Hindlimb muscle (tissue), 1 donor: ENCODE measurements around the gene FRMD5. TPM values are rescaled to one million over a fixed set of nuclear protein-coding genes. Genes with fewer than 3 reads are reported as not detected.
"Not testable (repeated sequence)": the region's sequence is repeated elsewhere in the genome, so short reads cannot be mapped to it uniquely, and the experiment has no call there.

Experiments used
- DNase-seq: peaks from one replicate; pipeline ENCODE4 v3.0.0-alpha.2; 2013
- polyA plus RNA-seq: library from polyadenylated mRNA; unstranded; fragments of 120-200 nt; gene quantifications from one replicate; pipeline ENCODE4 v1.2.1, GENCODE V29; 2013; ENCODE audit not compliant: insufficient read length

FRMD5 gene
- polyA plus RNA-seq, 1 donor: 0.44 TPM

DNA sequence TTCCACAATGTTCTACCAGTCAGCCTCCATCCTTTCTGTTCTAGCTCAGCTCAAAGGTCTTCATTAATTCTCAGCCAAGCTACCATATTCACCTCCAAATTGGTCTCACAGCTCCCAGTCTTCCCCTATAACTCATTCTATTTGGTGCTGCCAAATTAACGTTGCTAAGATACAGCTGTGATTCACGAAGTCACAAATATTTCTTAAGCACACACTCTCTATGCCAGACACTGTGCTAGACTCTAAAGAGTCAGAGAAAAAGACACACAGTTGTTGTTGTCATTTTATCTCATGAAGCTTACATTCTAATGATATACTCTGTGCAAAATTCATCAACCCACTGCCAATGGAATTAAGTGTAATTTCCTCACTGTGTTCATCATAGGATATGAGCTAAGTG, 102.8 kb downstream of the FRMD5 start:
- no peak for DNase-seq

- DNase-seq: no peak
These were observed 107.2 kb downstream of the FRMD5 start for GRCh38 chr15:44087578-44088465.

- no peak for DNase-seq
These were observed 110.3 kb downstream of the FRMD5 start for GRCh38 chr15:44084770-44085169.

- DNase-seq: no peak
These were observed 110.9 kb downstream of the FRMD5 start for GRCh38 chr15:44084171-44084570.

- DNase-seq: no peak
These were observed 112.4 kb downstream of the FRMD5 start for GRCh38 chr15:44082558-44083157.

DNA sequence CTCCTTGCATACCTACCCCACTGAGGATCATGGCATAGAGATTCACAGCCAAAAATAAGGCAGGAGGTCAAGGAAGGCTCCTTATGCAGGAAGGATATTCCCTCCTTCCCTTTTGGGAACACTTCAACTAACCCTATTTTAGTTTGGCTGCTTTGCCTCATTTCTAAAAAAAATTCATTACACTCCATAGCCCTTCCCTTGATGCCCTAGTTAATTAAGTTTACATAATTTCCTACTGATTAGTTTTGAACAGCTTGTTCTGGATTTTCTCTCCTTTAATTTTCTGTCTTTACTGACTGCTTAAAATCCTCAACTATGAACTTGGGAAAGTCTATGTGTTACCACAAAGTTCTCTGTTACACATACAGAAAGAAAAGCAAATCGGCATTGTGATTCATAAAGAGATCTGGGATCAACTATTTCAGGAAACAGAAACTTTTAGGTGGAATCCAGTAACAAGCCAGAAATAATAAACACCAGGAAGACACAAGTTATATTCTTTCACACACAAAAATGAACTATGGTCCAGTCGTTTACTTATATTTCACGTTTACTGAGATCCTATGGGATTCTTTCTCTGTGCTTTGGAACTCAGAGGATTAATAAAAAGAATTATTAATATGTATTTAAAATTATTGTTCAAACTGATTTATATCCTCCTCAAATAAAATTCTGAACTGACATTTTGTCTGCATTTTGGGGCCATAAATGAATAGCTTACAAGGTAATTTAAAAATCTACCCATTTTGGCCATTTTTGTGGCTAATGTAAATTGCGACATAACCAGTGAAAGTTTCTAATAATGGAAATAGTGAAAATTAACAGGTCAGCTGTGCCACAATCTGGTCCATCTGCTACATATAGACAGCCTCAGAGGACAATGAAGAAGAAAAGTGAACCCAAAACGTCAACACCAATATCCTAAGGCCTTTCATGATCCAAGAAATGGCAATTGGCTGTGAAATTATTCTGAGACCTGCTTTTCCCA, 113.8 kb downstream of the FRMD5 start:
- DNase-seq: no peak

DNA sequence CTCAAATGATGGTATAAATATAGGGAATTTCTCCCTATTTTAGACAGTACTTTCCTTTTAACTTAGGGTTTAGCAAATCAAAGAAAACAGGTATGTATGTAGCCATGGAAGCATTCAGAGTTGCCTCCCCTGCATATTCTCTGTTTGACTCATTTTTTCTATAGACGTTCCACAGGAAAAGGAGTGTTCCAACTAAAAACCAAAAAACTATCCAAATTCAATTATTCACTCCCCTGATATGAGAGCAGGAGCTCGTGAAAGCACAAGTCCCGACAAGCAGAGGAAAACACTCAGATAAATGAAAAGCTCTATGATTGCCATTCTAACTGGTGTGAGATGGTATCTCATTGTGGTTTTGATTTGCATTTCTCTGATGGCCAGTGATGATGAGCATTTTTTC, 119.5 kb downstream of the FRMD5 start:
- DNase-seq: no peak

DNA sequence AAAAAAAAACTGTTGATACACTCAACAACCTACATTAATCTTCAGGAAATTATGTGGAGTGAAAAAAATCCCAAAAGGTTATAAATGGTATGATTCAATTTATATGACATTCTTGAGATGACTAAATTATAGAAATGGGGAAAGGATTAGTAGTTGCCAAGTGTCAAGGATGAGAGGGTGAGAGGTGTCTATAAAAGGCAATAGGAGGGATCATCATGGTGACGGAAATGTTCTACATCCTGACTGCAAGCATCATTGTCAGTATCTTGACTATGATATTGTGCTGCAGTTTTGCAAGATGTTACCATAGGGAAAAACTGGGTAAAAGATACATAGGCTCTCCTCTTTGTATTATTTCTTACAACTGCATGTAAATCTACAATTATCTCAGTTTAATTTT, 125.6 kb downstream of the FRMD5 start:
- no peak for DNase-seq

DNA sequence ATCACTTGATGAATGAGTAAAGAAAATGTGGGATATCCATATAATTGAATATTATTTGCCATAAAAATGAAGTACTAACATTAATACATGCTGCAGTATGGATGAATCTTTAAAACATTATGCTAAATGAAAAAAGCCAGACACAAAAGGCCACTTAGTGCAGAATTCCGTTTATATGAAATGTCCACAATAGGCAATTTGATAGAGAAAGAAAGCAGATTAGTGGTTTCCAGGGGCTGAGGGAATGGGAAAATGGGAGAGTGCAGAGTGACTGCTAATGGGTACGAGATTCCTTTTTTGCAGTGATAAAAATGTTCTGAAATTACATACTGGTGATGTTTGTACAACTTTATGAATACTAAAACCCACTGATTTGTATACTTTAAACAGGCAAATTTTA, 126.7 kb downstream of the FRMD5 start:
- no peak for DNase-seq

GRCh38 chr15:44066211-44066827, 128.8 kb downstream of the FRMD5 start:
- DNase-seq: no peak

GRCh38 chr15:44064706-44065105, 130.4 kb downstream of the FRMD5 start:
- no peak for DNase-seq

- no peak for DNase-seq
These were observed 136.9 kb downstream of the FRMD5 start for GRCh38 chr15:44058126-44058525.

DNA sequence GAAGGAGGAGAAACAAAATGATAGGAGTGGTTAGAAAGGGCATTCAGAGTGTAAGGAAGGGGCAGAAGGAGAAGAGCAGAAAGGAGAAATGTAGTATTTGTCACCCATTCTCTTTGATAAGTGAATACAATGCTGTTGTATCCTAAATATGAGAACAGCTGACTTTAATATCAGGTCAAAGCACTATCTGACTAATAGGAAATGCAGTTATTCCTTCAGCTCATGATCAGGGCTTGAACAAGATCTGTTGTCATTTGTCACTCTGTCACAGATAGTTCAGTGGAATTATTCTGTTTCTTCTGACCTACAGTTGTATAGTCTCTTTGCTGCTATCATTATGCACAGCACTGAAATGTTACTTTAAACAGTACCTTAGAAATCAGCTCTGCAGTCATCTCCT, 149.4 kb downstream of the FRMD5 start:
- no peak for DNase-seq

GRCh38 chr15:44045217-44045616, 149.9 kb downstream of the FRMD5 start:
- no peak for DNase-seq

GRCh38 chr15:44038755-44039191, 156.3 kb downstream of the FRMD5 start:
- no peak for DNase-seq

DNA sequence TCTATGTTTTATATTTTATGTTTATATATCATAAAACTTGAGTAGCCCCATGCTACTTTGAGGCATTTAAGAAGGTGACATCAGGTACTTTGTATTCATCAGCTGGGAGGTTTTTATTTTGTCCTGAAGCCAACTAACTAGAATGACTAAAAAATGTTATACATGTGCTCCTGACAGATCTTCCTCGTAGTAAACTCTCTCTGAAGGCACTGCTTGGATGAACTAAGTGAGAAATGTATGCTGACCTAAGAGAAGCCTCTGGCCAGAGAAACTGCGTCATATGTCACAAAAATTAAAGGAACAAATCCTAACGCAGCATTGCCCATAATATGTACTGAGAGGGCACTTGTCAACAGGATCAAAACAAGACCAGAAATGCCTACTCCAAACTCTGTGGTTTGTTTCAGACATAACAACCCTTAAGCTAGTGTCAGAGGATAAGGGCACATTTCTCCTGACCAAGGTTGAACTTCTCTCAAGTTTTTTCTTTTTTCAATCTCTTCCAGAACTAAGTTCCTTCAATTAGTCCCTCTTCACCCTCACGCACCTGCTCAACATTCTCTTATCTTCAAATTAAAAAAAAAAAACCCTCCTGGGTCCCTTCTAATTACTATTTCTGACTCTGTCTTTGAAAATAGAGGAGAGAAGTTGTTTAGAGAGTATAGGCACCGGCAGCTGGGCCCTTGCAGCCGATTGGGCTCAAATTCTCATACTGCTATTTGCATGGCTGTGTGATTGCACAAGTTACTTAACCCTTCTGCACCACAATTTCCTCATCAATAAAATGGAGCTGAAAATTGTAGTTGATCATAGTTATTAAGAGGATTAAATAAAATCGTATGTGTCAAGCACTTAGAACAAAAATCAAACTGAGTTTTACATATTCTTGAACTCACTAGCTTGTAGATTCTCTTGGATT, 159.0 kb downstream of the FRMD5 start:
- DNase-seq: no peak

DNA sequence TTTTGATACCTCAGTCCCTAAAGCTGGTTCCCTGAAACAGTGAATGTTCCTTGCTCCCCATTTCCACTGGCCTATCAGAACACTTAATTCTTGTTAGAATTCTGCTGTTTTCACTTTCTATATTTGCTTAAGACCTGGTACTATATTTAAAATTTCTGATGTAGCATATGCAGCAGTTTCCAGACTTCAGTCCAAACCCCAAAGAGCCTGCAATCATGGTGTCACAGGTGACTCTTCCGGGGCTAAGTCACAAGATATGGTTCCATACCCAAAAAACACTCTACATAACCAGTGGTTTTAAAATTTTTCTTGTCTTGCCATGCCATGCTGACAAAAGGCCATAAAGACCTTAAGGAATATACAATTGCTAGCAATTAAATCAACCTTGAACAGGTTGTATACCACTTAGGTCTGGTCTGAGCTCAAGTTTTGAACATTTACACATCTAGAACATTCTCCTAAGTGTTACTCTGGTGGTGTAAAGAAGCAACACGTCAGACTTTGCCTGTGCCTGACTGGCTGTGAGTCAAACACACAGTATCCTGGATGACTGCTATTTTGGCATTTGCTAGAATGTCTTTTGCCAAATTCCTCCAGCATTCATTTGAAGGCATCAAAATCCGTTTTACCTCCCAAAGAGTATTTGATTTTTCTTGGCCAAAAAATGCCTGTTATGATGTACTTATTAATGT, 160.0 kb downstream of the FRMD5 start:
- no peak for DNase-seq

- DNase-seq: no peak
These were observed 160.7 kb downstream of the FRMD5 start for GRCh38 chr15:44034334-44034733.

DNA sequence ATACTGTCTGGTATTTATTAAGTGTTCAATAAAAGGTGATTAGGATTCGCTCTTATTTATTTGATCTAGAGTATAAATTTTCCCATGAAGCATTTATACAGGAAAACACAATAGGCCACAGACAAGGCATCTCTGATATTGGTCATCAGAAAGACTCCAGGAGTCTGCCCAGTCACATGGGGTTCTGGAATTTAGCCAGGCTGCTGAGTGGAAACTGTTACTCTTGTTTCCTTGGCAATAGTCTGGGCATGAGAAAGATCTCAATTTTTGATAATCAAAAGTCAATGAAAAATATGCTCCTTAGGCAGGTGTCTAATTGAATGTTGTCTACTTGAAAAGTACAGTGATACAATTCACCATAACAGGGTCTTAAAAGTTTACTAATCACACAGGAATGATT, 161.2 kb downstream of the FRMD5 start:
- DNase-seq: no peak

DNA sequence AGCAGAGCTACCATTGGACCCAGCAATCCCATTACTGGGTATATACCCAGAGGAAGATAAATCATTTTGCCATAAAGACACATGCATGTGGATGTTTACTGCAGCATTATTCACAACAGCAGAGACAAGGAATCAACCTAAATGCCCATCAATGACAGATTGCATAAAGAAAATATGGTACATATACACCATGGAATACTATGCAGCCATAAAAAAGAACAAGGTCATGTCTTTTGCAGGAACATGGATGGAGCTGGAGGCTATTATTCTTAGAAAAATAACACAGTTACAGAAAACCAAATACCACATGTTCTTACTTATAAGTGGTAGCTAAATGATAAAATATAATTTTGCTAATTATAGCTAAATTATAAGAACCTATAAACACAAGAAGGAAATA, 162.3 kb downstream of the FRMD5 start:
- DNase-seq: not testable (repeated sequence)
